GF-D8 (cell line): ENCODE measurements around the gene SNRNP200.
A peak's percentile ranks its signal among the peaks of the same experiment; 100 is the strongest.

Experiments used
- DNase-seq: peaks from one replicate; lab custom pipeline; 2025; lab: John Stamatoyannopoulos, UW

Gene SNRNP200

GRCh38 chr2:96251721-96252292, 53.5 kb downstream of the SNRNP200 start:
- no peak for DNase-seq

DNA sequence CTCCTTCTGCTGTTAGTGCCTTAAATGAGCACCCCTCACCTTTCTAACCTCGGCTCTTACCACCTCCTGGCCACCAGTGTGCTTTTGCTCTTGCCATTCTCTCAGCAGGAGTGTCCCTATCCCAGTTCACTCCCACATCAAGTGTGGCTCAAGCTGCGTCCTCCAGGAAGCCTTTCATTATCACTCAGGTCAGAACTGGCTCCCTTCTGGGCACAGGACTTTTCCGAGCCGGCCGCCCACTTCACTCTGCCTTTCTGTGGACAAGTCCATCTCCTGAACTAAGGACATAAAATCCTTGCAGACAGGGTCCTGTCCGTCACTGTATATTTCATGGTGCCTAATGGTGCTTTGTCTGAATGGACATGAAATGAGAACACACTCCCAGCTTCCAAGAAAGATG, 55.2 kb downstream of the SNRNP200 start:
- no peak for DNase-seq

- DNase-seq: no peak
Observed at GRCh38 chr2:96249654-96250053, 55.7 kb downstream of the SNRNP200 start.

GRCh38 chr2:96248624-96249023, 56.7 kb downstream of the SNRNP200 start:
- no peak for DNase-seq

DNA sequence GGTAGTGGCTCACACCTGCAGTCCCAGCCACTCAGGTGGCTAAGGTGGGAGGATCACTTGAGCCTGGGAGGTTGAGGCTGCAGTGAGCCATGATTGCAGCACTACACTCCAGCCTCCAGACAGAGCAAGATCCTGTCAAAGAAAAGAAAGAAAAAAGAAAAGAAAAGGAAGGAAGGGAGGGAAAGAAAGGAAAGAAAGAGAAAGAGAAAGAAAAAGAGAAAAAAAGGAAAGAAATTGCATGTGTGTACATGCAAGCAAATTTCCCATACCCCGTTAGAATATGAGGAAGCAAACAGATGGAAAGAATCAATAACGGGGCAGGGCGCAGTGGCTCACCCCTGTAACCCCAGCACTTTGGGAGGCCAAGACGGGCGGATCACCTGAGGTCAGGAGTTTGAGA, 57.5 kb downstream of the SNRNP200 start:
- DNase-seq: no peak

GRCh38 chr2:96247009-96247408, 58.3 kb downstream of the SNRNP200 start:
- no peak for DNase-seq

DNA sequence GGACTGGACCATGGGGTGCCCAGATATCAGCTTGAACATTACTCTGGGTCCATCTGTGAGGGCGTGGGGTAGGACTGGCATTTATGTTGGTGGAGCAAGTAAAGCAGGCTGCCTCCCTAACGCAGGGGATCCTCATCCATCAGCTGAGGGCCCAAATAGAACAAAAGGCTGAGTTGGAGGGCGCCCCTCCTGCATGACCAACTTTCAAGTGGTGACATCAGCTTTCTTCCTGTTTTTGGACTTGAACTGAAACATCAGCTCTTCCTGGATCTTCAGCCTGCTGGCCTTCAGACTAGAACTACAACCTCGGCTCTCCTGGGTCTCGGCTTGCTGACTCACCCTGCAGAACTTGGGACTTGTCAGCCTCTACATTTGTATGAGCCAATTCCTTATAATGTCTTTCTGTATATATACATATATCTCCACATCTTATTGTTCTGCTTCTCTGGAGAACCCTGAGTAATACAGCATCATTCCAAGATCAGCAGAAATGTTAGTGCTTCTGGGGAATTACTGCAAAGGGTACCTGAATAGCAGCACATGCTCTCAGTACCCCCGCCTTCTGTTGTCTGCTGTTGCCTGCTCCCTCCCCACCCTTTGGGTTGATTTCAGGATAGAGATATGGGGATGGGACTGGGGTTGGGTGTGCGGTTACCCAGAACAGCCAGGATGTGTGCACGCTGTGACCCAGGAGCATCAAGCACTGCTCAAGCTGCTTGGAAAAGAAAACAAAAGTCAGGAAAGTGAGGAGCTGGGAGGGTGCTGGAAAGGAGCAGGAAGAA, 59.5 kb downstream of the SNRNP200 start:
- no peak for DNase-seq

DNA sequence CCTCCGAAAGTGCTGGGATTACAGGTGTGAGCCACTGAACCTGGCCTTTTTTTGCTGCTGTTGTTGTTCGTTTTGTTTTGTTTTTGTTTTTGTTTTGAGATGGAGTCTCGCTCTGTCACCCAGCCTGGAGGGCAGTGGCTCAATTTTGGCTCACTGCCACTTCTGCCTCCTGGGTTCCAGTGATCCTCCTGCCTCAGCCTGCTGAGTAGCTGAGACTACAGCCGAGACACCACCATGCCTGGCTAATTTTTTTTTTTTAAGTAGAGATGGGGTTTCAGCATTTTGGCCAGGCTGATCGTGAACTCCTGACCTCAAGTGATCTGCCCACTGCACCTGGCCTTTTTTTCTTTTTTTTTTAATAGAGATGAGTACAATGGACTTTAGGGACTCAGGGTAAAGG, 61.5 kb downstream of the SNRNP200 start:
- DNase-seq: no peak

DNA sequence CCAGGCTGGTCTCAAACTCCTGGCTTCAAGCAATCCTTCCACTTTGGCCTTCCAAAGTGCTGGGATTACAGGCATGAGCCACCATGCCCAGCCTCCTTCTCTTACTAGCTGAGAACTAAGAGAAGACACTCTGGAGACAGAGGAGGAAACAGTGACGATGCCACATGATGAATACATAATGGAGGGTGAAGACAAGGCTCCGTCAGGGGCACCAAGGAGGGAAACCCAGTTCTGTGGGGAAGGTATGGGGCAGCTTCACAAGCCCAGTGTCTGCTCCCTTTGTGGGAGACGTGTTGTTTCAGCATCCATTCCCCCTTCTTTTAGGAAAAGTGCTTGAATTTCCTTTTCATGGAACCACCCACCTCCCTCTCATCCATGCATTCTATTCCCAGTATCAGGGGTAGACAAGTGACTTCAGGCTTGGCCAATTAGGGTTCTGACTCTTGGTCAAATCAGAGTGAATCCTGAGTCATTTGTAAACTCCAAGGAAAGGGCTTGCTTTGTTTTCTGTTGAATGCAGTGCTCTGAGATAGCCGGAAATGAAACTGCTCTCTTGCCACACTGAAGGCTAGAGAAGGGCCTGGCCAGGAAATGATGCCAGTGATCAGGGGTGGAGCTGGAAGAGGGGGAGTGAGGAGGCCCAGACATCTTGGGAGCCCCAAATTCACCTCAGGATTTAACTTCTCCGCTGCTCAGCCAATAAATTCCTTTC, 63.3 kb downstream of the SNRNP200 start:
- peak; percentile 71 for DNase-seq

- no peak for DNase-seq
Observed at GRCh38 chr2:96241227-96241626, 64.1 kb downstream of the SNRNP200 start.

DNA sequence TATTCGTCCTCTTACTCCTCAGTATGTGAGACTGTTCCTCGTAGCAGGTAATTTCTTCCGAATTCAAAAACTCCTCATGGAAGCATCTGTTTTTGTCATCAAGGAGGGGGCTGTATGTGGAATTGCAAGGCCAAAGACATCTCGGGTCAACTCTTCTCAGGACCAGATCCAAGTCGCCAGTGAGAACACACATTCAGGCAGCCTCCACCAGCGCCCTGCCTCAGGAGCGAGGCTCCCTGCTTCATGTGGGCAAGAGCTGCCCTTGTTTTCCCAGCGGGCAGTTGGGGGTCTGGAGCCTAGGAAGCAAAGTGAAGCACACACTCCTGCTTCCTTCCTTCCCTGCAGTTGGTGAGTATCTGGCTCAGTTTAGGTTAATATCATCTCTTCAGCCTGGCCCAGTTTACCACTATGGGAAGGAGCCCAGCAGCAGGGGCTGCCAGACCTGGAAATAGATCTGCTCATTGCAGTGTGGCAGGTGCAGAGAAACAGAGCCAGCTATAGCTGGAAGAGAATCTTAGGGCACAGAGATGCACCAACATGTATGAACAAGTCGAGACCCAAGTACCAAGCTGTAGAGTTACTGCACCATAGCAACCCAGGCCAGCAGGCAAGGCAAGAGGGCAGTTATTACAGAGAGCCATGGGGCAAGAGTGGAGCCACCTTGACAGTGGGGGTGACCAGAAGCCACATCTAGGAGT, 64.9 kb downstream of the SNRNP200 start:
- DNase-seq: no peak

DNA sequence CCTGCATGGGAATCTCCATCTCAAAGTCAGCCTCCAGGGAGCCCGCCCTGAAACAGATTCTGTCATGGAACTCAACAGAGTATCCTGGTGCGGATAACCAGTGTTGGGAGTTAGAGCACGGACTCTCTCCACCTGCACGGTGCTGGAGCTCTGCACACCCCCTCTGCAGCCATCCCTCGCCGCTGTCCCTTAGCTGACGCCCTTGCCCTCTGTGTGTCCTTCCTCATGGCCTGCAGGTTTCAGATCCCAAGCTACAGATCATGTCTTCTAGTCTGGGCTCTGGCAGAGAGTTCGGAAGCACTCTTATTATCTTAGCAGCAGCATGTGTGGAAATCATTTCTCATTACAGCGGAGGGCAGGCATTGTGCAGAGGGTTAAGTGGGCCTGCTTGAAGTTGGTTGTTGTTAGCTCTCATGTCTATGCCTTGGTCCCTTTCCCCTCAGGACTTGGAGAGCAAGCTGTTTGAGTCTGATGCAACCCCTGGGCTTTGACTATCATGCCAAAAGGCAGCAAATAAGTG, 65.5 kb downstream of the SNRNP200 start:
- no peak for DNase-seq

- no peak for DNase-seq
Observed at GRCh38 chr2:96239091-96239490, 66.3 kb downstream of the SNRNP200 start.

GRCh38 chr2:96238266-96238665, 67.1 kb downstream of the SNRNP200 start:
- no peak for DNase-seq

DNA sequence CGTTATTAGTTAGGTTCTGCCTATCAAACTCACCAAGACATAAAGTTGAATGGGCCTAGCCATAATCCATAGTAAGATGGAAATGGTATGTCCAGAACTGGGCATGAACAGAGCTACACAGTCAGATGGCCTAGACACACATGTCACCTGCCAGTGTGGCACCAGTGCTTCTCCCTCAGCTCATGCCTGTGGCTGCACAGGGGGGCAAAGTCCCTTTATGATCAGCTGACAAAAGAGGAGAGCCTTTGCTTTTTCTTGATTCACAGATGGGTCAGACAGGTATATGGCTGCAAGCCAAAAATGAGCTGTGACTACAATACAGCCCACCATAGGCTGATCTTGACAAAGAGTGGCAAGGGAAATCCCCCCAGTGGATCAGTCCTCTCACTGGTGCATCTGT, 68.5 kb downstream of the SNRNP200 start:
- DNase-seq: no peak

DNA sequence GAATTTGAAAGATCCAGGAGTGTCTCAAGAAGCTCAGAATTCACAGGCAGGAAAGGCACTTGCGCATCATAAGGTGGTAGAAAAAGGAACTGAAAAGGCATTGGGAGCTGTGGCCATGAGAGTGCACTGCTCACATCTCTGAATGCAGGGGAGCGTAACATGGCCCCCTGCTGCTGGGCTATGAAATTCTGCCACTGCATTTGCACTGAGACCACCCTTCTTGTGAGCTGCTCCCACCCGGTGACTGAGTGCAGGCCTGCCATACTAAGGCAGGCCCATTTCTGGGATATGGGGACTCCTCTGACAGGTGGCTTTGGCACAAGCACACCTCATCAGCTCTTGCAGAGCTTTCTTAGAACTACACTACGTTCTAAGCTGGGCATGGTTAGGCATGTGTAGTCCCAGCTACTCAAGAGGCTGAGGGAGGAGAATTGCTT, 71.4 kb downstream of the SNRNP200 start:
- no peak for DNase-seq

DNA sequence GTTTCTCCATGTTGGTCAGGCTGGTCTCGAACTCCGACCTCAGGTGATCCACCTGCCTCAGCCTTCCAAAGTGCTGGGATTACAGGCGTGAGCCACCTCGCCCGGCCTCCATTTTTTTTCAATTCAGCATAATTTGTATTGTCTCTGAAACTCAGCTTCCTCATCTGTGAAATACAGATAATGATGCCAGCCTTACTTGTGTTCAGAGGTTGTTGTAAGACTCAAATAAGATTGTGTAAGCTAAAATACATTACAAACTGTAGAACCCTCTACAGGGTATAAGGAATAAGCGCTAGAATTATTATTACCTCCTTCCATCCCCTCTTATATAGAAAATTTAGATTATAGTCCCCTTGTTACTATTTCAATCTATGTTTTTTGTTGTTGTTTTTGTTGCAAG, 71.9 kb downstream of the SNRNP200 start:
- DNase-seq: no peak

GRCh38 chr2:96231316-96231715, 74.0 kb downstream of the SNRNP200 start:
- no peak for DNase-seq

- DNase-seq: peak; percentile 71
Observed at GRCh38 chr2:96225016-96225533, 80.3 kb downstream of the SNRNP200 start.
